OCI-LY7 (cell line): Measurements from ENCODE around the gene ITLN2. TPM values are rescaled to one million over a fixed set of nuclear protein-coding genes. Genes with fewer than 3 reads are reported as not detected.

Experiments used
- BruUV-seq: library from RNA; stranded (reverse); fragments of 400-500 nt; replicated peaks from 2 replicates; lab custom pipeline; 2021; lab: Mats Ljungman, UMichigan
- CTCF ChIA-PET: fragments of 300-600 bp; sonication (Branson Sonifier 250); formaldehyde crosslinking; loops from one replicate; lab custom pipeline; 2022; ENCODE audit warnings: antibody characterized with exemption; ENCODE audit not compliant: unreplicated experiment; lab: Charles Lee
- POLR2A ChIA-PET: fragments of 300-600 bp; sonication (Branson Sonifier 250); formaldehyde crosslinking; loops from one replicate; lab custom pipeline; 2022; ENCODE audit warnings: antibody characterized with exemption; lab: Charles Lee
- DNase-seq: peaks from one replicate; pipeline ENCODE4 v3.0.0-alpha.2; 2015; ENCODE audit warnings: low spot score
- H2AFZ ChIP-seq: fragments of 200-600 bp; sonication (generic), shearing (Covaris generic); 2 replicates; pipeline ENCODE4 v1.6.1; 2014; ENCODE audit warnings: mild to moderate bottlenecking, antibody characterized with exemption, low read length, moderate library complexity
- H3K27ac ChIP-seq: fragments of 200-600 bp; sonication (generic); 2 replicates; pipeline ENCODE4 v1.5.1; 2014; ENCODE audit warnings: mixed run types, low read depth, mild to moderate bottlenecking, moderate library complexity, low read length, inconsistent platforms; ENCODE audit not compliant: poor library complexity, severe bottlenecking
- H3K36me3 ChIP-seq: fragments of 200-600 bp; sonication (generic); 2 replicates; pipeline ENCODE4 v1.6.1; 2014; ENCODE audit warnings: mild to moderate bottlenecking, antibody characterized with exemption, low read length, moderate library complexity, mixed read lengths; ENCODE audit not compliant: insufficient read depth
- H3K4me1 ChIP-seq: fragments of 200-600 bp; sonication (generic); 2 replicates; pipeline ENCODE4 v1.5.1; 2014; ENCODE audit warnings: mild to moderate bottlenecking, low read length; ENCODE audit not compliant: insufficient read depth, poor library complexity, severe bottlenecking
- H3K4me2 ChIP-seq: fragments of 200-600 bp; sonication (generic); 2 replicates; pipeline ENCODE4 v1.6.1; 2014; ENCODE audit warnings: mild to moderate bottlenecking, low read length
- H3K4me3 ChIP-seq: fragments of 200-600 bp; sonication (generic); 2 replicates; pipeline ENCODE4 v1.5.1; 2014; ENCODE audit warnings: mild to moderate bottlenecking, low read depth, low read length; ENCODE audit not compliant: poor library complexity, severe bottlenecking
- H3K79me2 ChIP-seq: fragments of 200-600 bp; sonication (generic); 2 replicates; pipeline ENCODE4 v1.6.1; 2016; ENCODE audit warnings: low read depth, mild to moderate bottlenecking, low read length, moderate library complexity, mixed read lengths; ENCODE audit not compliant: insufficient read depth
- H3K9me2 ChIP-seq: fragments of 200-600 bp; sonication (generic); 2 replicates; pipeline ENCODE4 v1.6.1; 2016; ENCODE audit warnings: mild to moderate bottlenecking, low read length, mixed read lengths; ENCODE audit not compliant: insufficient read depth
- H3K9me3 ChIP-seq: fragments of 200-600 bp; sonication (generic); 2 replicates; pipeline ENCODE4 v1.6.1; 2014; ENCODE audit warnings: mild to moderate bottlenecking, mixed run types, low read length, mixed read lengths
- H4K20me1 ChIP-seq: fragments of 200-600 bp; sonication (generic); 2 replicates; pipeline ENCODE4 v1.6.1; 2014; ENCODE audit warnings: mild to moderate bottlenecking, antibody characterized with exemption, low read length, moderate library complexity, mixed read lengths; ENCODE audit not compliant: insufficient read depth
- CTCF ChIP-seq: fragments of 200-600 bp; sonication (generic); conservative IDR thresholded peaks from 2 replicates; pipeline ENCODE4 v1.5.1; 2014; ENCODE audit warnings: mild to moderate bottlenecking, antibody characterized with exemption, low read length, moderate library complexity, mixed read lengths
- EZH2phosphoT487 ChIP-seq: fragments of 200-600 bp; sonication (generic); IDR thresholded peaks from 2 replicates; pipeline ENCODE4 v1.6.1; 2018; ENCODE audit warnings: low read depth, borderline replicate concordance, mild to moderate bottlenecking, mixed run types, antibody characterized with exemption, low read length, moderate library complexity, mixed read lengths
- intact Hi-C: fragments of 100-400 bp; cut with micrococcal nuclease; formaldehyde crosslinking; loops from one replicate; pipeline ENCODE4 v1.10.0; 2022; ENCODE audit not compliant: unreplicated experiment
- total RNA-seq, 2 experiments: library from RNA; depleted of rRNA in 1 of 2; stranded (reverse); fragments of >200 nt in 1 of 2; shearing (Covaris generic) in 1 of 2; gene quantifications; 2 replicates each; pipeline ENCODE4 v1.2.3, GENCODE V29; 2014 to 2022

The ITLN2 gene
- total RNA-seq, 2 experiments from 2014 or later = not detected

- Histone ChIP-seq H3K4me1 (no peaks in the 10 kb centered on the region), H4K20me1 (no peaks in the 10 kb centered on the region), H3K9me2 (no peaks in the 10 kb centered on the region), H3K4me2 (no peak overlapping the region), H3K36me3 (no peaks in the 10 kb centered on the region), H3K9me3 (no peaks in the 10 kb centered on the region), H3K4me3 (no peak overlapping the region), H3K79me2 (no peaks in the 10 kb centered on the region), H3K27ac (no peak overlapping the region), H2AFZ (no peak overlapping the region)
- intact Hi-C loops = no loop called here
- DNase-seq = no peak
- ChIA-PET POLR2A (interaction anchor here (1.0 kb wide), 1 partner anchor 11 kb away, joined by 9 read pairs; no protein-coding TSS in a partner anchor), CTCF (no interaction called here)
- no peak for TF ChIP-seq CTCF
- TF ChIP-seq EZH2phosphoT487 = no peak
- no TSS peak for BruUV-seq
Measured at GRCh38 chr1:160907976-160908375, 46.6 kb downstream of the ITLN2 start.

- BruUV-seq = no TSS peak
- TF ChIP-seq EZH2phosphoT487 = no peak
- no peak for TF ChIP-seq CTCF
- H4K20me1 ChIP-seq = no peaks in the 10 kb centered on the region
- ChIA-PET CTCF (no interaction called here), POLR2A (no interaction called here)
- no peak overlapping the region for H3K27ac ChIP-seq
- no peaks in the 10 kb centered on the region for H3K79me2 ChIP-seq
- intact Hi-C loops = no loop called here
- H3K4me1 ChIP-seq = no peaks in the 10 kb centered on the region
- H3K9me2 ChIP-seq = no peaks in the 10 kb centered on the region
- H3K9me3 ChIP-seq = no peaks in the 10 kb centered on the region
- H3K4me2 ChIP-seq = no peak overlapping the region
- DNase-seq = no peak
- no peak overlapping the region for H3K4me3 ChIP-seq
- no peaks in the 10 kb centered on the region for H3K36me3 ChIP-seq
- no peak overlapping the region for H2AFZ ChIP-seq
Measured at GRCh38 chr1:160905617-160905989, 49.0 kb downstream of the ITLN2 start.

- POLR2A ChIA-PET = interaction anchor here (1.0 kb wide), 1 partner anchor 15 kb away, joined by 3 read pairs; no protein-coding TSS in a partner anchor
- BruUV-seq = no TSS peak
Measured at GRCh38 chr1:160904783-160905616, 49.6 kb downstream of the ITLN2 start.

More at GRCh38 chr1:160904783-160905616, 49.6 kb downstream of the ITLN2 start:
- Histone ChIP-seq H3K4me3 (no peak overlapping the region), H3K27ac (no peak overlapping the region), H3K79me2 (no peaks in the 10 kb centered on the region), H2AFZ (no peak overlapping the region), H3K4me1 (no peaks in the 10 kb centered on the region), H3K4me2 (no peak overlapping the region), H3K36me3 (no peaks in the 10 kb centered on the region), H3K9me2 (no peaks in the 10 kb centered on the region), H3K9me3 (no peaks in the 10 kb centered on the region), H4K20me1 (no peaks in the 10 kb centered on the region)
- intact Hi-C loops = no loop called here
- DNase-seq = no peak
- CTCF ChIA-PET = no interaction called here
- TF ChIP-seq CTCF (no peak), EZH2phosphoT487 (no peak)
